HepG2 (cell line): ENCODE data around the gene RGS19. TPM values are rescaled to one million over a fixed set of nuclear protein-coding genes. Genes with fewer than 3 reads are reported as not detected.

Source experiments
- AGO2 ChIP-seq: fragments of 200-400 bp; formaldehyde crosslinking; optimal IDR thresholded peaks from 2 replicates; pipeline ENCODE3; 2017; ENCODE audit warnings: mild to moderate bottlenecking, low read depth, low read length, moderate library complexity
- ATF3 ChIP-seq: sonication (generic); formaldehyde crosslinking; IDR thresholded peaks from 2 replicates; pipeline ENCODE4 v1.4.0; 2020; ENCODE audit warnings: missing genetic modification reagents
- CBX1 ChIP-seq: IDR thresholded peaks from one replicate; pipeline ENCODE4 v1.6.1; 2016; ENCODE audit warnings: antibody characterized with exemption, low read depth
- HMGA1 ChIP-seq: sonication (generic); formaldehyde crosslinking; conservative IDR thresholded peaks from 2 replicates; pipeline ENCODE4 v1.4.0; 2020; ENCODE audit warnings: missing genetic modification reagents
- HNF1B ChIP-seq: sonication (generic); formaldehyde crosslinking; IDR thresholded peaks from 2 replicates; pipeline ENCODE4 v1.5.1; 2020; ENCODE audit warnings: mild to moderate bottlenecking, moderate library complexity, missing genetic modification reagents
- HNF4A ChIP-seq: sonication (generic); formaldehyde crosslinking; IDR thresholded peaks from 2 replicates; pipeline ENCODE4 v1.4.0; 2020; ENCODE audit warnings: missing genetic modification reagents
- IRF9 ChIP-seq: sonication (generic); formaldehyde crosslinking; IDR thresholded peaks from 2 replicates; pipeline ENCODE4 v1.8.0; 2022; ENCODE audit warnings: missing genetic modification reagents, mild to moderate bottlenecking, borderline replicate concordance
- RBM39 ChIP-seq: fragments of 200-400 bp; formaldehyde crosslinking; IDR thresholded peaks from one replicate; pipeline ENCODE4 v1.6.1; 2018; ENCODE audit warnings: antibody characterized with exemption, mild to moderate bottlenecking, low read depth, low read length; ENCODE audit not compliant: poor library complexity, severe bottlenecking
- SRSF1 ChIP-seq: fragments of 200-400 bp; formaldehyde crosslinking; optimal IDR thresholded peaks from 2 replicates; pipeline ENCODE3; 2017; ENCODE audit warnings: mild to moderate bottlenecking, low read depth, low read length, moderate library complexity
- ZMAT5 ChIP-seq: sonication (generic); formaldehyde crosslinking; IDR thresholded peaks from 2 replicates; pipeline ENCODE4 v1.5.0; 2020; ENCODE audit warnings: mild to moderate bottlenecking, low read depth, missing genetic modification reagents, borderline replicate concordance
- ZNF230 ChIP-seq: sonication (generic); formaldehyde crosslinking; IDR thresholded peaks from 2 replicates; pipeline ENCODE4 v1.4.0; 2020; ENCODE audit warnings: mild to moderate bottlenecking, missing genetic modification reagents
- ZNF280D ChIP-seq: sonication (generic); formaldehyde crosslinking; IDR thresholded peaks from 2 replicates; pipeline ENCODE4 v1.5.1; 2020; ENCODE audit warnings: mild to moderate bottlenecking, missing genetic modification reagents
- ZNF430 ChIP-seq: sonication (generic); formaldehyde crosslinking; IDR thresholded peaks from 2 replicates; pipeline ENCODE4 v1.9.0; 2021; ENCODE audit warnings: mild to moderate bottlenecking, missing genetic modification reagents
- ZNF558 ChIP-seq: sonication (generic); formaldehyde crosslinking; IDR thresholded peaks from 2 replicates; pipeline ENCODE4 v1.9.0; 2022; ENCODE audit warnings: mild to moderate bottlenecking, missing genetic modification reagents, borderline replicate concordance
- ZNF616 ChIP-seq: sonication (generic); formaldehyde crosslinking; IDR thresholded peaks from 2 replicates; pipeline ENCODE4 v1.5.0; 2020; ENCODE audit warnings: low read depth, mild to moderate bottlenecking, missing genetic modification reagents
- ZNF768 ChIP-seq: sonication (generic); formaldehyde crosslinking; IDR thresholded peaks from 2 replicates; pipeline ENCODE4 v1.4.0; 2020; ENCODE audit warnings: missing genetic modification reagents
- ZSCAN12 ChIP-seq: sonication (generic); formaldehyde crosslinking; IDR thresholded peaks from 2 replicates; pipeline ENCODE4 v1.9.0; 2021; ENCODE audit warnings: mild to moderate bottlenecking, missing genetic modification reagents
- polyA plus RNA-seq, 8 experiments: library from polyadenylated mRNA; depleted of rRNA in 3 of 8; stranded (reverse) in 7 of 8; unstranded in 1 of 8; fragments of >200 nt; fragmentation: Illumina TruSeq in 4 of 8; extraction: Trizol in 4 of 8; gene quantifications; 2 replicates each; pipeline versions ENCODE4 v1.2.1 to v1.2.3, GENCODE V29; 2011 to 2016; ENCODE audit warnings: low read depth in 4 of 8, missing spikeins in 1 of 8, mixed read lengths in 1 of 8; ENCODE audit not compliant: insufficient read depth in 1 of 8
- total RNA-seq, 5 experiments: library from RNA; depleted of rRNA; stranded (reverse); fragments of >200 nt; fragmentation: Illumina TruSeq; extraction: Trizol; gene quantifications; 2 replicates each; pipeline ENCODE4 v1.2.3, GENCODE V29; 2016; ENCODE audit warnings: low read depth in 1 of 5

The RGS19 gene
- total and polyA plus RNA-seq, 2 of the 13 experiments (the other 11 are each of a cell fraction or from before 2014, with no cell fraction given), result 10.7 to 11.9 TPM

- peak; percentile 97 for TF ChIP-seq HNF1B (CRISPR knock-in tag)
- peak; percentile 92 for TF ChIP-seq RBM39
- peak; percentile 98 for TF ChIP-seq SRSF1
- TF ChIP-seq ZNF616 (CRISPR knock-in tag), result peak; percentile 76; the same call in 1 of the 2 replicates
- peak; percentile 78 for TF ChIP-seq ZNF768 (CRISPR knock-in tag)
- TF ChIP-seq ZNF230 (CRISPR knock-in tag), result peak; percentile 93; the same call in 1 of the 2 replicates
- peak; percentile 93; the same call in 1 of the 2 replicates for TF ChIP-seq IRF9 (CRISPR knock-in tag)
- TF ChIP-seq CBX1, result peak; percentile 96
- TF ChIP-seq HMGA1 (CRISPR knock-in tag), result no peak
- peak; percentile 76; the same call in 1 of the 2 replicates for TF ChIP-seq ZMAT5
- peak; percentile 26; the same call in 1 of the 2 replicates for TF ChIP-seq ATF3 (CRISPR knock-in tag)
- TF ChIP-seq ZNF280D, result peak; percentile 79; the same call in 1 of the 2 replicates
- TF ChIP-seq ZNF430 (CRISPR knock-in tag), result peak; percentile 58; the same call in 1 of the 2 replicates
- TF ChIP-seq ZSCAN12, result no peak; the same call in 1 of the 2 replicates
- TF ChIP-seq ZNF558 (CRISPR knock-in tag), result peak; percentile 100
- TF ChIP-seq HNF4A (CRISPR knock-in tag), result peak; percentile 43
- TF ChIP-seq AGO2, result peak; percentile 98
Observed at GRCh38 chr20:64062596-64063388, 16.5 kb downstream of the RGS19 start, which contains the start of gene TCEA2 (continued).
